ENCODE data around the gene STAU1. TPM values are rescaled to one million over a fixed set of nuclear protein-coding genes. Genes with fewer than 3 reads are reported as not detected.

STAU1 gene
- polyA plus RNA-seq, 1 experiment, result 80.7 TPM

DNA sequence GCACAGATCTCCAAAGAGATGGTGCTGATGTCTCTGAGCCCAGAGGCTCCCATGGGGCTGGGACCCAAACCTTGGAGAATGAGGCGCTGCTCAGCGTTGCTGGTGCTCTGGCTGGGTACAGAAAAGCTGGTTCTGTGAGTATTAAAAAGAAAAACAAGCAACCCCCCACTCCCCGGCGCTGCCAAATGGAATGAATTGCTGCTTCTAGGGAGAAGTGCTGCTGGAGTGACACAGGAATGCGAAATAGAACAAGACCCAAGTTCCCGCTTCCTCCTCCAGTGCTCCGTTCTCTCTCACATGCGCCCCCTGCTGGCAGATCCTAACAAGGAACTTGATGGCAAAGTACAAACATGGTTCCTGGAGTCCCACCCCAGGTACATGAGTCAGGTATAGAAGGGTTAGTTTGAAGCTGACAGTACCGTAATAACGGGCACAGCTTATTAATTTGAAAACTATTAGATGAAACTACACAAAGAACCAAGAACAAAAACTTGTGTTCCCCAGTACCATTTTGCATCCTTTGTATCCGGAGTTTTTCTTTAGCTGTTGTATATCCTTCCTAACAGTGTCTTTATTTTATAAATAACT is 29.0 kb upstream of the STAU1 start:
- H3K4me3 ChIP-seq (ENCODE audit: low read depth, low read length), result no peak overlapping the region
- POLR2A ChIA-PET, result interaction anchor here (0.6 to 1.0 kb wide), 2 partner anchors 11 to 84 kb away, joined by 3 to 8 read pairs; no protein-coding TSS in a partner anchor
- CTCF ChIA-PET, result interaction anchor here (0.6 to 6.7 kb wide), 44 partner anchors 10 to 217 kb away, joined by 3 to 221 read pairs (median 6); partner anchors contain the start of gene CSE1L
- peak; percentile 76 for DNase-seq (ENCODE audit: low read depth, low spot score)
- peak; percentile 95 for TF ChIP-seq CTCF (IDR thresholded peaks at IDR 0.05; ENCODE audit: low read depth, low read length)
- H3K9me3 ChIP-seq (ENCODE audit: control insufficient read depth, insufficient read depth, low read length), result no peaks in the 10 kb centered on the region; the same call in 1 of the 2 replicates
- no peaks in the 10 kb centered on the region for H3K27me3 ChIP-seq (ENCODE audit: control insufficient read depth, insufficient read depth, low read length)
- no peak overlapping the region for H3K27ac ChIP-seq (ENCODE audit: low read depth, low read length)

GRCh38 chr20:49215232-49215631 is 27.1 kb upstream of the STAU1 start:
- Histone ChIP-seq H3K27ac (ENCODE audit: low read depth, low read length) (no peak overlapping the region), H3K9me3 (ENCODE audit: control insufficient read depth, insufficient read depth, low read length) (no peaks in the 10 kb centered on the region), H3K4me3 (ENCODE audit: low read depth, low read length) (no peak overlapping the region), H3K27me3 (ENCODE audit: control insufficient read depth, insufficient read depth, low read length) (no peaks in the 10 kb centered on the region)
- no peak for TF ChIP-seq CTCF (IDR thresholded peaks at IDR 0.05; ENCODE audit: low read depth, low read length)
- no peak for DNase-seq (ENCODE audit: low read depth, low spot score)
- POLR2A ChIA-PET, result no interaction called here
- CTCF ChIA-PET, result interaction anchor here (0.5 to 6.7 kb wide), 3 partner anchors 10 to 86 kb away, joined by 3 to 221 read pairs (median 8); no protein-coding TSS in a partner anchor

DNA sequence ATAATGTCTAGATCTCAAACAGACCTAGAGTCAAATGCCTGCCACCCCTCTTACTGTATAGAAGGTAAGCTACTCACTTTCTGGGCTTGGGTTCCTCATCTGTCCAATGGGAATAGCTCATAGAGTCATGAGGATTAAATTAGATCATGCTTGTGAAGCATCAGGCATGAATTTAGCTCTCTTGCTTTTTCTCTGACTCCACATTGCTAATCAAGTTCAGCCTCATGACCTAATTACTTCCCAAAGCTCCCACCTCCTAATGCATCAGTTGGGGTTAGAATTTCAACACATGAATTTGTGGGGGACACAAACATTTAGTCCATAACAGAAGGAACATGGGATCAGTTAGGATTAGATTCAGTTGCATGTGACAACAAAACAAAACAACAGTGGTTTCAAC is 26.4 kb upstream of the STAU1 start:
- ChIA-PET POLR2A (interaction anchor here (0.6 kb wide), 1 partner anchor 183 kb away, joined by 8 read pairs; no protein-coding TSS in a partner anchor), CTCF (interaction anchor here (0.6 to 6.7 kb wide), 5 partner anchors 9 to 557 kb away, joined by 3 to 221 read pairs (median 3); no protein-coding TSS in a partner anchor)
- no peak for DNase-seq (ENCODE audit: low read depth, low spot score)
- TF ChIP-seq CTCF (IDR thresholded peaks at IDR 0.05; ENCODE audit: low read depth, low read length), result no peak
- H3K9me3 ChIP-seq (ENCODE audit: control insufficient read depth, insufficient read depth, low read length), result no peaks in the 10 kb centered on the region; the same call in 1 of the 2 replicates
- no peaks in the 10 kb centered on the region for H3K27me3 ChIP-seq (ENCODE audit: control insufficient read depth, insufficient read depth, low read length)
- no peak overlapping the region for H3K4me3 ChIP-seq (ENCODE audit: low read depth, low read length)
- no peak overlapping the region for H3K27ac ChIP-seq (ENCODE audit: low read depth, low read length)

GRCh38 chr20:49210757-49211110 is 22.6 kb upstream of the STAU1 start:
- H3K27ac ChIP-seq (ENCODE audit: low read depth, low read length), result no peak overlapping the region
- TF ChIP-seq CTCF (IDR thresholded peaks at IDR 0.05; ENCODE audit: low read depth, low read length), result no peak
- H3K4me3 ChIP-seq (ENCODE audit: low read depth, low read length), result no peak overlapping the region
- no peak for DNase-seq (ENCODE audit: low read depth, low spot score)
- ChIA-PET POLR2A (interaction anchor here (0.6 kb wide), 1 partner anchor 1969 kb away, joined by 10 read pairs; no protein-coding TSS in a partner anchor), CTCF (interaction anchor here (1.2 kb wide), 1 partner anchor 78 kb away, joined by 5 read pairs; no protein-coding TSS in a partner anchor)
- H3K27me3 ChIP-seq (ENCODE audit: control insufficient read depth, insufficient read depth, low read length), result no peaks in the 10 kb centered on the region
- no peaks in the 10 kb centered on the region; the same call in 1 of the 2 replicates for H3K9me3 ChIP-seq (ENCODE audit: control insufficient read depth, insufficient read depth, low read length)

- POLR2A ChIA-PET, result interaction anchor here (0.6 kb wide), 1 partner anchor 1969 kb away, joined by 10 read pairs; no protein-coding TSS in a partner anchor
- no peak for TF ChIP-seq CTCF (IDR thresholded peaks at IDR 0.05; ENCODE audit: low read depth, low read length)
- H3K4me3 ChIP-seq (ENCODE audit: low read depth, low read length), result no peak overlapping the region
- H3K27me3 ChIP-seq (ENCODE audit: control insufficient read depth, insufficient read depth, low read length), result no peaks in the 10 kb centered on the region
- no peak for DNase-seq (ENCODE audit: low read depth, low spot score)
- H3K9me3 ChIP-seq (ENCODE audit: control insufficient read depth, insufficient read depth, low read length), result no peaks in the 10 kb centered on the region; the same call in 1 of the 2 replicates
- no peak overlapping the region for H3K27ac ChIP-seq (ENCODE audit: low read depth, low read length)
- CTCF ChIA-PET, result interaction anchor here (0.5 to 1.2 kb wide), 2 partner anchors 10 to 77 kb away, joined by 4 to 5 read pairs; no protein-coding TSS in a partner anchor
These were observed 22.1 kb upstream of the STAU1 start for GRCh38 chr20:49210101-49210756.

Data from AG04450 (cell line).